Tibial artery (tissue), 4 donors: ENCODE data around the gene DDC.
A peak's percentile ranks its signal among the peaks of the same experiment; 100 is the strongest.

Experiments
- DNase-seq, 2 donors: peaks; one replicate each; pipeline ENCODE4 v3.0.0-alpha.2; 2019
- H3K27ac ChIP-seq, 2 donors: fragments of 200-600 bp; sonication (generic) in 1 of 2; 1 replicate in 1 of 2; 2 replicates in 1 of 2; pipeline ENCODE4 v1.5.1; 2018 to 2019; ENCODE audit warnings: mild to moderate bottlenecking in 1 of 2
- H3K27me3 ChIP-seq, 2 donors: fragments of 200-600 bp; sonication (generic) in 1 of 2; one replicate each; pipeline versions ENCODE4 v1.5.1 to v1.6.0; 2016 to 2019
- H3K36me3 ChIP-seq, 3 donors: fragments of 200-600 bp; sonication (generic) in 2 of 3; one replicate each; pipeline ENCODE4 v1.5.1; 2016 to 2019; ENCODE audit warnings: mild to moderate bottlenecking in 2 of 3
- H3K4me1 ChIP-seq, 4 donors: fragments of 200-600 bp; sonication (generic) in 2 of 4; 1 replicate in 3 of 4; 2 replicates in 1 of 4; pipeline ENCODE4 v1.5.1; 2016 to 2019
- H3K4me3 ChIP-seq, 2 donors: fragments of 200-600 bp; sonication (generic) in 1 of 2; 1 replicate in 1 of 2; 2 replicates in 1 of 2; pipeline ENCODE4 v1.5.1; 2018 to 2019; ENCODE audit warnings: mild to moderate bottlenecking in 2 of 2
- H3K9me3 ChIP-seq, 3 donors: fragments of 200-600 bp; sonication (generic) in 1 of 3; one replicate each; pipeline ENCODE4 v1.5.1; 2016 to 2019
- intact Hi-C: fragments of 100-400 bp; cut with DNase I; formaldehyde crosslinking; loops from one replicate; pipeline ENCODE4 v1.15.0; 2023; ENCODE audit warnings: low total_unique reads
- TF ChIP-seq, protein P1 (sequence below), 2 experiments: fragments of 200-600 bp in 1 of 2; fragments of 450-650 bp in 1 of 2; IDR thresholded peaks; one replicate each; pipeline ENCODE4 v1.5.1; 2017 to 2019; ENCODE audit warnings: antibody characterized with exemption in 2 of 2, mild to moderate bottlenecking in 1 of 2, moderate library complexity in 1 of 2

DDC gene

DNA sequence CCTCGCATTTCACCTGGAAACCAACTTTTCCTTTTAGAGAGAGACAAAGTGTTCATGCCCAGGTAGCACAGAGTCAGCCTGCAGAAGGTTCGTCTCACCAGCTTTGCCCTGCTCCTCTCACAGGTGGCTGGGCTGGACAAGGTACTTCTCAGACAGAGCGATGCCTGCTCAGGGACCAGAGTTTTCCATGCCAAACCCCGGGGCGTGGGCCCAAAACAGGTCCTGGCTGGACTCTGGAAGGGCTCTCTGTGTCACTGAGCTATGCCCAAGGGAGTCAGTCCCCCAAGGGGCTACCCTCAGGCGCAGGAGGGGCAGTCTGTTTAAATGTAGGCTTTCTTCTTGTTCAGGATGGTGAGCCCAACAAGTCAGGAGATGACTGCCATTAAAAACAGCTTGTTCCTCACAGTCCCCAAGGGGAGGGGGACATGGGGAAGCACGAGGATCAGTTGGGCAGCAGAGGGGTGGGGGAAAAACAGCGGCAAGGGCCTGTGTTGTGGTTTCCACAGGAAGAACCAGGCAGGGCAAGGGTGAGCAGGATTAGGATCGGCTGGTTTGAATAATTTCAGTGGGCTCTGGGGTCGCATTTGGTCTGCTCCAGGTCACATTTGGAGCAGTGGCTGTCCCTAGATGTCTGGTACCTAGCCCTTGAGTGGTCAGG is 59.5 kb downstream of the DDC start:
- Histone ChIP-seq H3K36me3 (no peaks in the 10 kb centered on the region), H3K9me3 (no peaks in the 10 kb centered on the region), H3K27ac (no peak overlapping the region), H3K4me3 (no peak overlapping the region), H3K4me1 (peaks cover 0 to 29% (median 17%) of the 10 kb centered on the region in 4 donors), H3K27me3 (peaks cover 0 to 12% of the 10 kb centered on the region in 2 donors)
- intact Hi-C loops: no loop called here
- TF ChIP-seq, protein P1, sequence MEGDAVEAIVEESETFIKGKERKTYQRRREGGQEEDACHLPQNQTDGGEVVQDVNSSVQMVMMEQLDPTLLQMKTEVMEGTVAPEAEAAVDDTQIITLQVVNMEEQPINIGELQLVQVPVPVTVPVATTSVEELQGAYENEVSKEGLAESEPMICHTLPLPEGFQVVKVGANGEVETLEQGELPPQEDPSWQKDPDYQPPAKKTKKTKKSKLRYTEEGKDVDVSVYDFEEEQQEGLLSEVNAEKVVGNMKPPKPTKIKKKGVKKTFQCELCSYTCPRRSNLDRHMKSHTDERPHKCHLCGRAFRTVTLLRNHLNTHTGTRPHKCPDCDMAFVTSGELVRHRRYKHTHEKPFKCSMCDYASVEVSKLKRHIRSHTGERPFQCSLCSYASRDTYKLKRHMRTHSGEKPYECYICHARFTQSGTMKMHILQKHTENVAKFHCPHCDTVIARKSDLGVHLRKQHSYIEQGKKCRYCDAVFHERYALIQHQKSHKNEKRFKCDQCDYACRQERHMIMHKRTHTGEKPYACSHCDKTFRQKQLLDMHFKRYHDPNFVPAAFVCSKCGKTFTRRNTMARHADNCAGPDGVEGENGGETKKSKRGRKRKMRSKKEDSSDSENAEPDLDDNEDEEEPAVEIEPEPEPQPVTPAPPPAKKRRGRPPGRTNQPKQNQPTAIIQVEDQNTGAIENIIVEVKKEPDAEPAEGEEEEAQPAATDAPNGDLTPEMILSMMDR (IDR thresholded peaks at IDR 0.05): no peak
- no peak for DNase-seq

DNA sequence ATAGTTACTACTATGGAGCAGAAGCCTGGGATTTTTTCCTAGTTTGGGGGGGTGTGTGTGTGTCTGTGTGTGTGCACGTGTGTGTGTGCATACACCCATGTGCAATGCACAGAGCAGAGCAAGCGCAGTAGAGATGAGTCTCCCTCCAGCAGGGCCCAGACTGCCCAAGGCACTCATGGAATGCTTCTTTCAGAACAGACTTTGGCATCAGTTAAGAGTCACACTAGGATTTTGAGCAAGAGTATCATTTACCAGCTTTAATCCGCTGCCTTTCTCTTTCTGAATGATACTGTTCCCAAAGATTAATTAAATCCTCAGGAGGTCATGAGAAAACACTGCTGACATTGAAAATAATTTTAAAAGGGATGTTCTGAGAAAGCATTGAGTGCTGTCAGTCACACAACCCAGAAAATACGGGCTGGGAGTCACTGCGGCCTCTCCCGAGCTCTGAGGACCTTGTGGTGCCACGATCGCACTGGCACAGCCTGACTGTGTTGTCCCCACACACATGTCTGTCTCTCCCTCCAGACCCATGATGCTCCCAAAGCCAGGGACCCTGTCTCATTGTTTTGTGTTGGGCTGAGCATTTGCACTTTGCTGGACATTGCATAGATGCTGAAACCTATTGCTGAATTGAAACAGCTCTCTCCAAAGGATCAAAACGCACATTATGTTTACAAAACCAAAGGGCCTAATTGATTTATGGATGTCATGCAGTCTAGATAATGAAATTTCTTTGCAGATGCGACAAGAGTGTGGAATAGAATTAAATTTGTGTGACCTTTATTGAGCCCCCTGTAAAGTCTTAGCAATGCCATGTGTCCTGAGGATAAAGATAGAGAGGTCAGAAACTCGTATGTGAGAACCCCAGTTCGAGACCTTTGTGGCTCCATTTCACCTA is 60.3 kb downstream of the DDC start:
- Histone ChIP-seq H3K27me3 (peaks cover 0 to 12% of the 10 kb centered on the region in 2 donors), H3K4me3 (no peak overlapping the region), H3K9me3 (no peaks in the 10 kb centered on the region), H3K27ac (no peak overlapping the region), H3K36me3 (no peaks in the 10 kb centered on the region), H3K4me1 (peaks cover 0 to 29% (median 17%) of the 10 kb centered on the region in 4 donors)
- TF ChIP-seq, protein P1 (IDR thresholded peaks at IDR 0.05): no peak
- no peak for DNase-seq
- intact Hi-C loops: no loop called here

DNA sequence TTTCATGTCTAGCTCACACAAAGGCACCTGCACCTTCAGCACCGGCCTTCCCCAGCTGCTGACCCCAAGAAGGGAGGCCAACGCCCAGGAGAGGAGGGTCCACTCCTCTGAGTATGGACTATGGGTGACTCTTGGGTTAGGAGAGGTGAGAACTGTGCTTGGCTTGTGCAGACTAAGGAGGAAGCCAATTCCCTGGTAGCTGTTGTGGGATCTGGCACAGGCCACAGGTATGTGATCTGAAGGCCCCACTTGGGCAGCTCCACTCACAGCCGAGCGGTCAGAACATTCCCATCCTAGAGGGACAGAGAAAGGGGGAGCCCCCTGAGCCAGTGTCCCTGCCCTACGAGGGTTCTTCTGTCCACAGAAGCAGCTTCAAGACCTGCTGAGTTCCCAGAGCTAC is 62.3 kb downstream of the DDC start:
- Histone ChIP-seq H3K4me1 (peaks cover 0 to 29% (median 19%) of the 10 kb centered on the region in 4 donors), H3K27me3 (peaks cover 0 to 3% of the 10 kb centered on the region in 2 donors), H3K27ac (peak overlapping the region; percentile 54 to 69), H3K36me3 (no peaks in the 10 kb centered on the region), H3K4me3 (no peak overlapping the region), H3K9me3 (no peaks in the 10 kb centered on the region)
- DNase-seq: peak in 1 of 2 donors; percentile 75
- TF ChIP-seq, protein P1 (IDR thresholded peaks at IDR 0.05): no peak
- intact Hi-C loops: no loop called here

GRCh38 chr7:50502001-50502684 is 63.1 kb downstream of the DDC start:
- Histone ChIP-seq H3K27me3 (no peaks in the 10 kb centered on the region), H3K9me3 (no peaks in the 10 kb centered on the region), H3K4me3 (no peak overlapping the region), H3K27ac (peak overlapping the region; percentile 54 to 69), H3K4me1 (peaks cover 0 to 35% (median 21%) of the 10 kb centered on the region in 4 donors), H3K36me3 (no peaks in the 10 kb centered on the region)
- TF ChIP-seq, protein P1 (IDR thresholded peaks at IDR 0.05): no peak
- intact Hi-C loops: no loop called here
- DNase-seq: peak; percentile 89 to 92

GRCh38 chr7:50499092-50499491 is 66.1 kb downstream of the DDC start:
- no peak for DNase-seq
- no peak overlapping the region for H3K27ac ChIP-seq
- intact Hi-C loops: no loop called here
- TF ChIP-seq, protein P1 (IDR thresholded peaks at IDR 0.05): no peak
- H3K9me3 ChIP-seq: no peaks in the 10 kb centered on the region
- no peak overlapping the region for H3K4me3 ChIP-seq
- H3K4me1 ChIP-seq: peaks cover 0 to 35% (median 21%) of the 10 kb centered on the region in 4 donors
- no peaks in the 10 kb centered on the region for H3K36me3 ChIP-seq
- no peaks in the 10 kb centered on the region for H3K27me3 ChIP-seq
